Transverse colon (tissue), 4 donors: ENCODE data around the gene ANKRD2. TPM values are rescaled to one million over a fixed set of nuclear protein-coding genes. Genes with fewer than 3 reads are reported as not detected.

Source experiments
- DNase-seq: peaks from one replicate; pipeline ENCODE4 v3.0.0-alpha.2; 2019
- H3K27ac ChIP-seq, 4 donors: fragments of 200-600 bp; sonication (generic); 2 replicates each; pipeline ENCODE4 v1.5.1; 2016 to 2018; ENCODE audit warnings: inconsistent platforms in 4 of 4
- H3K27me3 ChIP-seq: fragments of 200-600 bp; sonication (generic); 2 replicates; pipeline ENCODE4 v1.5.1; 2017; ENCODE audit warnings: inconsistent platforms
- H3K36me3 ChIP-seq, 4 donors: fragments of 200-600 bp; sonication (generic); 2 replicates each; pipeline ENCODE4 v1.5.1; 2017 to 2019; ENCODE audit warnings: inconsistent platforms in 4 of 4
- H3K4me1 ChIP-seq, 4 donors: fragments of 200-600 bp; sonication (generic); 2 replicates each; pipeline ENCODE4 v1.5.1; 2017 to 2020; ENCODE audit warnings: inconsistent platforms in 4 of 4
- H3K4me3 ChIP-seq, 4 donors: fragments of 200-600 bp; sonication (generic); 1 replicate in 1 of 4; 2 replicates in 3 of 4; pipeline versions ENCODE4 v1.5.1 to v1.6.1; 2017 to 2019; ENCODE audit warnings: inconsistent platforms in 4 of 4
- H3K9me3 ChIP-seq, 2 donors: fragments of 200-600 bp; sonication (generic); 2 replicates each; pipeline ENCODE4 v1.5.1; 2017 to 2019; ENCODE audit warnings: inconsistent platforms in 2 of 2
- EP300 ChIP-seq: sonication (generic); formaldehyde crosslinking; IDR thresholded peaks from one replicate; pipeline ENCODE4 v1.6.1; 2017; ENCODE audit warnings: antibody characterized with exemption, low read depth
- POLR2A ChIP-seq: fragments of 450-650 bp; IDR thresholded peaks from one replicate; pipeline ENCODE4 v1.6.1; 2016; ENCODE audit warnings: antibody characterized with exemption, mild to moderate bottlenecking, moderate library complexity
- POLR2AphosphoS5 ChIP-seq, 3 donors: sonication (generic); formaldehyde crosslinking; IDR thresholded peaks; one replicate each; pipeline ENCODE4 v1.6.1; 2016; ENCODE audit warnings: antibody characterized with exemption in 3 of 3
- WGBS, 2 donors: methylation state at CpG; one replicate each; pipeline ENCODE4 v1.1.5; 2018; ENCODE audit warnings: low coverage in 1 of 2; 5-methylcytosine and 5-hydroxymethylcytosine counted together
- in situ Hi-C, 4 donors: fragments of 200-750 bp; cut with MboI; loops; one replicate each; pipeline versions ENCODE4 v1.15.0 to v1.15.1; 2017; ENCODE audit warnings: low sequenced_read_pairs in 3 of 4, low pct_ligation_motif_present in 1 of 4, low pct_unique_long_range_greater_than_20kb in 1 of 4
- intact Hi-C: fragments of 100-400 bp; cut with DNase I; formaldehyde crosslinking; loops from one replicate; pipeline ENCODE4 v1.15.1; 2023; ENCODE audit warnings: low total_unique reads
- total RNA-seq, 4 donors: library from RNA; depleted of rRNA; stranded (reverse); fragments of >200 nt; gene quantifications; one replicate each; pipeline ENCODE4 v1.1.0, GENCODE V29; 2016
- TF ChIP-seq, protein P1 (sequence below), 5 experiments: fragments of 200-600 bp in 3 of 5; fragments of 450-650 bp in 2 of 5; sonication (generic) in 3 of 5; IDR thresholded peaks; 1 replicate in 2 of 5; 2 replicates in 3 of 5; pipeline ENCODE4 v1.5.1; 2016 to 2017; ENCODE audit warnings: antibody characterized with exemption in 5 of 5, inconsistent platforms in 3 of 5, mild to moderate bottlenecking in 2 of 5, moderate library complexity in 1 of 5

ANKRD2 gene
- total RNA-seq, 4 donors from 2014 or later, result not detected

DNA sequence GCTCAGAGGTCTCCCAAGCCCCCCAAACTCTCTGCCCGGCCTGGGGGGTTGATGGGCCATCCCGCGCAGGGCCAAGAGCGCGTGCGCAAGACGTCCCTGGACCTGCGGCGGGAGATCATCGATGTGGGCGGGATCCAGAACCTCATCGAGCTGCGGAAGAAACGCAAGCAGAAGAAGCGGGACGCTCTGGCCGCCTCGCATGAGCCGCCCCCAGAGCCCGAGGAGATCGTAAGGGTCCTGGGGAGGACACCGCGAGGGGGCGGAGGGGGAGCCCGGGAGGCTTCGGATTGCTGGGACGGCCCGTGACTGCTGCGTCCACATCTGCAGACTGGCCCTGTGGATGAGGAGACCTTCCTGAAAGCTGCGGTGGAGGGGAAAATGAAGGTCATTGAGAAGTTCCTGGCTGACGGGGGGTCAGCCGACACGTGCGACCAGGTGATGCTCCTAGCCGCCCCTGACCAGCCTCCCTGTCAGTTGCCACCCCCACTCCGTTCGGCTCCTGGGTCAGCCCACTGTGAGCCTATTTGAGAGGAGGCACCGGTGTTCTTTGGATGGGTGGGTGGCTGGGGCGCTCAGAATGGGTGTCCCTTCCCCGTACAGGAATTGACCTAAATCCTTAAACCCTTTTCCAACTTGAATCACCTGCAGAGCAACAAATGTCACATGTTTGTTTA lies 5.7 kb downstream of the ANKRD2 start:
- no peak for TF ChIP-seq POLR2A
- TF ChIP-seq, protein P1, sequence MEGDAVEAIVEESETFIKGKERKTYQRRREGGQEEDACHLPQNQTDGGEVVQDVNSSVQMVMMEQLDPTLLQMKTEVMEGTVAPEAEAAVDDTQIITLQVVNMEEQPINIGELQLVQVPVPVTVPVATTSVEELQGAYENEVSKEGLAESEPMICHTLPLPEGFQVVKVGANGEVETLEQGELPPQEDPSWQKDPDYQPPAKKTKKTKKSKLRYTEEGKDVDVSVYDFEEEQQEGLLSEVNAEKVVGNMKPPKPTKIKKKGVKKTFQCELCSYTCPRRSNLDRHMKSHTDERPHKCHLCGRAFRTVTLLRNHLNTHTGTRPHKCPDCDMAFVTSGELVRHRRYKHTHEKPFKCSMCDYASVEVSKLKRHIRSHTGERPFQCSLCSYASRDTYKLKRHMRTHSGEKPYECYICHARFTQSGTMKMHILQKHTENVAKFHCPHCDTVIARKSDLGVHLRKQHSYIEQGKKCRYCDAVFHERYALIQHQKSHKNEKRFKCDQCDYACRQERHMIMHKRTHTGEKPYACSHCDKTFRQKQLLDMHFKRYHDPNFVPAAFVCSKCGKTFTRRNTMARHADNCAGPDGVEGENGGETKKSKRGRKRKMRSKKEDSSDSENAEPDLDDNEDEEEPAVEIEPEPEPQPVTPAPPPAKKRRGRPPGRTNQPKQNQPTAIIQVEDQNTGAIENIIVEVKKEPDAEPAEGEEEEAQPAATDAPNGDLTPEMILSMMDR (IDR thresholded peaks at IDR 0.05), result no peak
- no peak for TF ChIP-seq EP300
- no peak for TF ChIP-seq POLR2AphosphoS5 (IDR thresholded peaks at IDR 0.05)
- WGBS, 2 donors, result 76 to 87% methylated on average over 15 to 39 of the region's 40 CpGs
- intact Hi-C loops, result no loop called here

DNA sequence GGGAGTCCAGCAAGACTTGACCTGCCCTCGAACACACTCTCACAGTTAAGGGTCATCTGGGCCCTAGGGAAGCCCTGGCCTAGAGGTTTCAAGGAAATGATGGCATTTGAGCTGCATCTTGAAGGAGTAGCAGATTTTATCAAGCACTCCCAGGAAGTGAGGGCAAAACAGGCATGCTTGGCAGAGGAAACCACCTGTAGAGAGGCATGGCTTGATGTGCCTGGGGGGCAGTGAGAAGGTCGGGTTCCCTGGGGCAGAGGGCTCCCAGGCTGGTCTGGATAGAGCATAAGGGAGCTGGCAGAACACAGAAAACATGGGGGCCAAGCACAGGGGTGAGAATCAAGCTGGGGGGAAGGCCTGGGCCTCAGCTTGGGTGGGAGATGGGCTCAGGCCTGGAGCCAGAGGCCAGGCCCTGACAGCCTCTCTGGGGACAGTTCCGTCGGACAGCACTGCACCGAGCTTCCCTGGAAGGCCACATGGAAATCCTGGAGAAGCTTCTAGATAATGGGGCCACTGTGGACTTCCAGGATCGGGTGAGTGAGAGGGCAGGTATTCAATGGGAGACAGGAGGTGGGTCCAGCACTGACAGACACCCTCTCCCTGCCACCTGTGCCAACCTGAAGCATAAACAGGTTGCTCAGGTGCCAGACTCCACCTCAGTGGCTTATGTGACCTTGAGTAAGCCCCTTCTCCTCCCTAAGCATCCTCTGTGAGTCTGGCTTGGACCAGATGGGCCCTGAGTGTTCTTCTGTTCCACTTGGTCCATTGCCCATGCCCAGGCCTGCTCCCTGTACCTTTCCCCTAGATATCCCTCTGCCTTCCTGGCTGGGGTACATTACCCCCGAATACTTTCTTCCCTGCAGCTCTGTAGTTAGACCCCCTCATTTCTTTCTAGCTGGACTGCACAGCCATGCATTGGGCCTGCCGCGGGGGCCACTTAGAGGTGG lies 8.1 kb downstream of the ANKRD2 start:
- no peaks in the 10 kb centered on the region for H3K4me1 ChIP-seq
- DNase-seq, result no peak
- H3K4me3 ChIP-seq, result no peak overlapping the region
- no peaks in the 10 kb centered on the region for H3K27me3 ChIP-seq
- H3K27ac ChIP-seq, result no peak overlapping the region
- H3K9me3 ChIP-seq, result no peaks in the 10 kb centered on the region
- 73 to 91% methylated on average over 2 to 9 of the region's 9 CpGs for WGBS, 2 donors
- intact Hi-C loops (no loop called here), in situ Hi-C loops (no loop called here)
- TF ChIP-seq EP300 (no peak), POLR2A (no peak), POLR2AphosphoS5 (IDR thresholded peaks at IDR 0.05) (no peak)
- TF ChIP-seq, protein P1 (IDR thresholded peaks at IDR 0.05), result no peak
- H3K36me3 ChIP-seq, result no peaks in the 10 kb centered on the region

More for the DNA sequence above, 5.7 kb downstream of the ANKRD2 start:
- Histone ChIP-seq H3K4me1 (no peaks in the 10 kb centered on the region), H3K9me3 (no peaks in the 10 kb centered on the region), H3K36me3 (no peaks in the 10 kb centered on the region), H3K27me3 (no peaks in the 10 kb centered on the region), H3K4me3 (no peak overlapping the region), H3K27ac (no peak overlapping the region)
- DNase-seq, result no peak
- in situ Hi-C loops, result no loop called here

DNA sequence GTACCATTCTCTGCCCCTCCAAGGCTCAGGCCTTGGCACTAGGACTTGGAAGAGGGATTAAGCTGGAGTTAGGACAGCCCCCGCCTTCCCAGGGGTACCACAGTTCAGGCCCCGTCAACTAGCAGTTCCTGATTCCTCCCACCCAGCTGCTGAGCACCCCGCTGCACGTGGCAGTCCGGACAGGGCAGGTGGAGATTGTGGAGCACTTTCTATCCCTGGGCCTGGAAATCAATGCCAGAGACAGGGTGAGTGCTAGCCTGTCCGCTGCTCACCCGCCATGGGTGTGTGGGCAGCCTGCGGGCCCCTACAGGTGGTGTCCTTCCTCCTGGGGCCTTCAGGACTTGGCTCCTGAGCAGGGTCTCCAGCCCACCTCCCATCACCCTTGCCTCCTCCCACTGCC lies 9.6 kb downstream of the ANKRD2 start:
- Histone ChIP-seq H3K27ac (no peak overlapping the region), H3K27me3 (no peaks in the 10 kb centered on the region), H3K4me3 (no peak overlapping the region), H3K9me3 (no peaks in the 10 kb centered on the region), H3K4me1 (no peaks in the 10 kb centered on the region), H3K36me3 (no peaks in the 10 kb centered on the region)
- no peak for DNase-seq
- intact Hi-C loops, result no loop called here
- no peak for TF ChIP-seq EP300
- no peak for TF ChIP-seq POLR2AphosphoS5 (IDR thresholded peaks at IDR 0.05)
- 94% methylated on average over 8 of the region's 8 CpGs; no CpG with 5 or more reads in 1 of the 2 donors for WGBS, 2 donors
- in situ Hi-C loops, result no loop called here

DNA sequence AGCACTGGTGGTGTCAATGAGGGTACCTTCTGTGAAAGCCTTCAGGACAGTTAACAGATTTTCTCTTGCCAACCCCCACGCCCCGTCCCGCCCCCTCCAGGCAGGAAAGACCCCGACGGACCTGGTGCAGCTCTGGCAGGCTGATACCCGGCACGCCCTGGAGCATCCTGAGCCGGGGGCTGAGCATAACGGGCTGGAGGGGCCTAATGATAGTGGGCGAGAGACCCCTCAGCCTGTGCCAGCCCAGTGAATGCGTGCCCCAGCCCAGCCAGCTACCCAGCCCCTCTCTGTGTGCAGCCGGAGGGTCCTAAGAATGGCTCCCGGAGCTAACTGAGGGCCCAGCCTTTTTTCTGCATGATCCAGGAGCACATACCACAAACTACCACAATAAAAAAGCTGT lies 10.9 kb downstream of the ANKRD2 start:
- Histone ChIP-seq H3K4me1 (no peaks in the 10 kb centered on the region), H3K27me3 (no peaks in the 10 kb centered on the region), H3K9me3 (no peaks in the 10 kb centered on the region), H3K27ac (no peak overlapping the region), H3K4me3 (no peak overlapping the region), H3K36me3 (no peaks in the 10 kb centered on the region)
- intact Hi-C loops, result no loop called here
- WGBS, 2 donors, result 79 to 92% methylated on average over 3 to 13 of the region's 13 CpGs
- TF ChIP-seq POLR2A (no peak), POLR2AphosphoS5 (IDR thresholded peaks at IDR 0.05) (no peak), EP300 (no peak)
- TF ChIP-seq, protein P1 (IDR thresholded peaks at IDR 0.05), result no peak
- in situ Hi-C loops, result no loop called here
- DNase-seq, result no peak
